ENCODE measurements around the gene NUAK2.

Gene NUAK2

GRCh38 chr1:205269711-205270110 is 51.8 kb downstream of the NUAK2 start:
- no peak overlapping the region for H3K27ac ChIP-seq
- H3K4me3 ChIP-seq (ENCODE audit: low read depth, low read length) = no peak overlapping the region
- H3K27me3 ChIP-seq (ENCODE audit: control insufficient read depth, insufficient read depth, low read length) = no peaks in the 10 kb centered on the region
- H3K4me2 ChIP-seq (ENCODE audit: low read length) = no peak overlapping the region
- no peaks in the 10 kb centered on the region for H3K36me3 ChIP-seq (ENCODE audit: control insufficient read depth, insufficient read depth, low read length)
- no peak overlapping the region for H2AFZ ChIP-seq
- peaks cover 6% of the 10 kb centered on the region for H3K4me1 ChIP-seq
- H3K79me2 ChIP-seq = no peaks in the 10 kb centered on the region
- no peaks in the 10 kb centered on the region for H3K9me3 ChIP-seq (ENCODE audit: control insufficient read depth, low read length)
- no peak overlapping the region for H3K9ac ChIP-seq
- no peak for TF ChIP-seq CTCF (IDR thresholded peaks at IDR 0.05)

GRCh38 chr1:205268846-205269680 is 52.5 kb downstream of the NUAK2 start:
- Histone ChIP-seq H3K36me3 (ENCODE audit: control insufficient read depth, insufficient read depth, low read length) (no peaks in the 10 kb centered on the region), H3K4me2 (ENCODE audit: low read length) (no peak overlapping the region), H2AFZ (no peak overlapping the region), H3K27ac (no peak overlapping the region), H3K9me3 (ENCODE audit: control insufficient read depth, low read length) (no peaks in the 10 kb centered on the region), H3K79me2 (no peaks in the 10 kb centered on the region), H3K4me3 (ENCODE audit: low read depth, low read length) (no peak overlapping the region), H3K9ac (no peak overlapping the region), H3K27me3 (ENCODE audit: control insufficient read depth, insufficient read depth, low read length) (no peaks in the 10 kb centered on the region), H3K4me1 (peaks cover 6% of the 10 kb centered on the region)
- TF ChIP-seq CTCF (IDR thresholded peaks at IDR 0.05) = no peak

GRCh38 chr1:205267306-205267902 is 54.1 kb downstream of the NUAK2 start:
- Histone ChIP-seq H3K9ac (no peak overlapping the region), H2AFZ (no peak overlapping the region), H3K4me3 (ENCODE audit: low read depth, low read length) (no peak overlapping the region), H3K27me3 (ENCODE audit: control insufficient read depth, insufficient read depth, low read length) (no peaks in the 10 kb centered on the region), H3K4me1 (no peaks in the 10 kb centered on the region), H3K9me3 (ENCODE audit: control insufficient read depth, low read length) (no peaks in the 10 kb centered on the region), H3K27ac (no peak overlapping the region), H3K36me3 (ENCODE audit: control insufficient read depth, insufficient read depth, low read length) (no peaks in the 10 kb centered on the region), H3K4me2 (ENCODE audit: low read length) (no peak overlapping the region), H3K79me2 (no peaks in the 10 kb centered on the region)
- TF ChIP-seq CTCF (IDR thresholded peaks at IDR 0.05) = no peak

DNA sequence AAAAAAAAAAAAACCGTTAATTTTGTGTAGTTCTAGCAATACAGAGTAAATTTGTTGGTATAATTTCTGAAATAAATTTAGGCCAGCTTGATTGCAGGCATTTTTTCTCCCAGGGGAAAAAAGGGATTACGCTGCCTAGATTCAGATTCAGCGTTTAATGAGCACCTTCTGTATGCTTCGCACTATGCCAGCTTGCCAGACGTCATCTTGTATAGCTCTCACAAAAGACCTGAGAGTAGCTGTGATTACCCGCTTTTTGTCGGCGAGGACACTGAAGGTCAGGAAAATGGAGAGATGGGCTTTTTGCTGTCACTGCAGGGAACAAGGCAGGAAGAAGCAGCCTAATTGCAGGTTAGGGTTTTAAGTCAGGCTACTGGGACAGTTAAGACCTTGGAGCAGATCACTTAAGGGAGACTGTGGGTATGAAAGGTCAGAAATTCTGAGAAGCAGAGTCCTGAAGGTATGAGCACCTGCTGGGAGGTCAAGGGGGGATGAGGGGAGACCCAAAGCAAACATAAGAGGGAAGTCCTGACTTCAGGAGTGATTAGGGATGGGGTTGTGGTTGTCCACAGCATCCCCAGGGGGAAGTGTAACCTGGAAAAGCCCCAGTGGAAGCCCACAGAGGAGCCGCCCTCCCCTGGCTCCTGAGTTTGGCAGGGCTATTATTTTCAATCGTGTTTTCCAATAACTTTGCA is 54.8 kb downstream of the NUAK2 start:
- Histone ChIP-seq H3K9ac (no peak overlapping the region), H3K9me3 (ENCODE audit: control insufficient read depth, low read length) (no peaks in the 10 kb centered on the region), H3K4me2 (ENCODE audit: low read length) (no peak overlapping the region), H3K4me3 (ENCODE audit: low read depth, low read length) (no peak overlapping the region), H3K36me3 (ENCODE audit: control insufficient read depth, insufficient read depth, low read length) (no peaks in the 10 kb centered on the region), H3K27me3 (ENCODE audit: control insufficient read depth, insufficient read depth, low read length) (no peaks in the 10 kb centered on the region), H3K27ac (no peak overlapping the region), H3K79me2 (no peaks in the 10 kb centered on the region), H2AFZ (no peak overlapping the region), H3K4me1 (no peaks in the 10 kb centered on the region)
- TF ChIP-seq CTCF (IDR thresholded peaks at IDR 0.05) = no peak

Data from parathyroid adenoma (tissue), 2 donors.